Endometrium (tissue), 2 donors: ENCODE data around the gene ACOT8.

Experiments
- FAIRE-seq: peaks from 2 replicates; lab custom pipeline; 2012; peaks lifted over from hg19 to GRCh38; lab: Jason Lieb, UNC
- donor health status: control.
- donor health status: control.

The ACOT8 gene

GRCh38 chr20:45792317-45793118 is 64.7 kb downstream of the ACOT8 start:
- FAIRE-seq = no peak
